K562 (cell line): ENCODE results near the gene EGFL7. TPM values are rescaled to one million over a fixed set of nuclear protein-coding genes. Genes with fewer than 3 reads are reported as not detected.

Source experiments
- BMI1 ChIP-seq: fragments of 150-350 bp; IDR thresholded peaks from 2 replicates; pipeline ENCODE4 v1.6.1; 2014; ENCODE audit warnings: low read length
- CEBPZ ChIP-seq: fragments of 150-350 bp; IDR thresholded peaks from 2 replicates; pipeline ENCODE4 v1.6.1; 2014; ENCODE audit warnings: low read depth, mild to moderate bottlenecking, low read length, borderline replicate concordance
- HIVEP1 ChIP-seq: fragments of 250-450 bp; sonication (Bioruptor Pico); IDR thresholded peaks from 2 replicates; pipeline ENCODE4 v1.4.0; 2020; ENCODE audit warnings: mild to moderate bottlenecking
- HNRNPUL1 ChIP-seq: fragments of 200-400 bp; formaldehyde crosslinking; IDR thresholded peaks from 2 replicates; pipeline ENCODE4 v1.6.1; 2017; ENCODE audit warnings: low read length
- IRF2 ChIP-seq: sonication (generic); formaldehyde crosslinking; IDR thresholded peaks from 2 replicates; pipeline ENCODE4 v1.8.1; 2022; ENCODE audit warnings: mild to moderate bottlenecking, missing genetic modification reagents
- MIER1 ChIP-seq: fragments of 450-650 bp; IDR thresholded peaks from 2 replicates; pipeline ENCODE4 v1.6.1; 2016; ENCODE audit warnings: antibody characterized with exemption, mild to moderate bottlenecking, low read depth
- NR2C2 ChIP-seq, 2 experiments: fragments of 200-800 bp in 1 of 2; sonication (Bioruptor generic) in 1 of 2; sonication (generic) in 1 of 2; formaldehyde crosslinking in 1 of 2; IDR thresholded peaks; 2 replicates each; pipeline versions ENCODE4 v1.6.1 to v1.8.0; 2016 to 2022; ENCODE audit warnings: mild to moderate bottlenecking in 1 of 2, missing compliant biosample characterization in 1 of 2, missing genetic modification characterization in 1 of 2, missing genetic modification reagents in 1 of 2
- PATZ1 ChIP-seq: fragments of 250-450 bp; sonication (Bioruptor Pico); IDR thresholded peaks from 2 replicates; pipeline ENCODE4 v1.5.0; 2020; ENCODE audit warnings: mild to moderate bottlenecking, borderline replicate concordance
- POLR2H ChIP-seq: IDR thresholded peaks from 2 replicates; pipeline ENCODE4 v1.6.1; 2016; ENCODE audit warnings: missing genetic modification characterization, low read depth, mild to moderate bottlenecking, control low read depth, missing compliant biosample characterization, moderate library complexity
- PRMT5 ChIP-seq: sonication (generic); formaldehyde crosslinking; IDR thresholded peaks from 2 replicates; pipeline ENCODE4 v1.5.0; 2020; ENCODE audit warnings: missing genetic modification reagents
- SIRT6 ChIP-seq: IDR thresholded peaks from one replicate; pipeline ENCODE4 v1.6.1; 2012; ENCODE audit warnings: low read depth, mild to moderate bottlenecking, control low read depth, inconsistent platforms, low read length, moderate library complexity
- SMARCE1 ChIP-seq: fragments of 450-650 bp; IDR thresholded peaks from 2 replicates; pipeline ENCODE4 v1.7.1; 2016; ENCODE audit warnings: mild to moderate bottlenecking
- SP1 ChIP-seq: sonication (generic); formaldehyde crosslinking; IDR thresholded peaks from 2 replicates; pipeline ENCODE4 v1.8.1; 2022; ENCODE audit warnings: mild to moderate bottlenecking, missing genetic modification reagents
- STAT5A ChIP-seq: IDR thresholded peaks from 2 replicates; pipeline ENCODE4 v1.6.1; 2012; ENCODE audit warnings: low read length, inconsistent platforms, borderline replicate concordance
- ZNF133 ChIP-seq: fragments of 250-450 bp; sonication (Bioruptor Pico); IDR thresholded peaks from 2 replicates; pipeline ENCODE4 v1.4.0; 2020; ENCODE audit warnings: mild to moderate bottlenecking
- ZNF347 ChIP-seq: fragments of 450-650 bp; formaldehyde crosslinking; IDR thresholded peaks from 2 replicates; pipeline ENCODE4 v1.4.0; 2020; ENCODE audit warnings: low read depth, mild to moderate bottlenecking, moderate library complexity
- ZNF354B ChIP-seq: fragments of 250-450 bp; sonication (Bioruptor Pico); IDR thresholded peaks from 2 replicates; pipeline ENCODE4 v1.4.0; 2020
- ZNF512 ChIP-seq: IDR thresholded peaks from 2 replicates; pipeline ENCODE4 v1.6.1; 2016; ENCODE audit warnings: missing genetic modification characterization, missing compliant biosample characterization
- ZZZ3 ChIP-seq: fragments of 450-650 bp; IDR thresholded peaks from 2 replicates; pipeline ENCODE4 v1.6.1; 2016; ENCODE audit warnings: antibody characterized with exemption, mild to moderate bottlenecking, moderate library complexity
- polyA plus RNA-seq, 8 experiments: library from polyadenylated mRNA; depleted of rRNA in 4 of 8; stranded (reverse) in 5 of 8; unstranded in 3 of 8; fragments of >200 nt; fragmentation: Nextera tagmentation in 2 of 8; fragmentation: Illumina TruSeq in 1 of 8; extraction: Ambion mirVana in 2 of 8; extraction: Trizol in 1 of 8; gene quantifications; 2 replicates each; pipeline versions ENCODE4 v1.2.1 to v1.2.3, GENCODE V29; 2011 to 2014; ENCODE audit warnings: inconsistent platforms in 1 of 8, missing spikeins in 1 of 8
- total RNA-seq, 7 experiments: library from RNA; depleted of rRNA in 6 of 7; stranded (reverse); fragments of >200 nt in 6 of 7; fragmentation: Illumina TruSeq in 2 of 7; extraction: Trizol in 2 of 7; gene quantifications; 2 replicates each; pipeline versions ENCODE4 v1.2.1 to v1.2.3, GENCODE V29; 2011 to 2021; ENCODE audit warnings: low replicate concordance in 1 of 7
- TF ChIP-seq, protein P1 (sequence below): fragments of 250-450 bp; sonication (Bioruptor Pico); IDR thresholded peaks from 2 replicates; pipeline ENCODE4 v1.5.0; 2021

The EGFL7 gene
- total and polyA plus RNA-seq, 9 of the 15 experiments (the other 6 are each of a cell fraction or from before 2014, with no cell fraction given), result 1.5 to 286 (median 55.5) TPM

GRCh38 chr9:136631038-136632000, 31.4 kb upstream of the EGFL7 start (continued):
- TF ChIP-seq ZNF512 (tag) (no peak), SIRT6 (no peak), ZNF354B (CRISPR knock-in tag) (no peak), PATZ1 (CRISPR knock-in tag) (no peak), STAT5A (no peak), ZNF133 (CRISPR knock-in tag) (no peak), SP1 (CRISPR knock-in tag) (peak; percentile 60), PRMT5 (no peak), HNRNPUL1 (no peak), ZNF347 (CRISPR knock-in tag) (no peak), ZZZ3 (no peak), IRF2 (CRISPR knock-in tag) (0 out of 2 replicates have a peak, but pooled peaks have one; percentile 53), BMI1 (no peak), NR2C2 (CRISPR knock-in tag; IDR thresholded peaks at IDR 0.05) (peak; percentile 48; the same call in 1 of the 2 replicates), NR2C2 (tag; IDR thresholded peaks at IDR 0.05) (no peak), MIER1 (0 out of 2 replicates have a peak, but pooled peaks have one; percentile 35), POLR2H (no peak), HIVEP1 (no peak), CEBPZ (no peak), SMARCE1 (no peak)
- TF ChIP-seq, protein P1, sequence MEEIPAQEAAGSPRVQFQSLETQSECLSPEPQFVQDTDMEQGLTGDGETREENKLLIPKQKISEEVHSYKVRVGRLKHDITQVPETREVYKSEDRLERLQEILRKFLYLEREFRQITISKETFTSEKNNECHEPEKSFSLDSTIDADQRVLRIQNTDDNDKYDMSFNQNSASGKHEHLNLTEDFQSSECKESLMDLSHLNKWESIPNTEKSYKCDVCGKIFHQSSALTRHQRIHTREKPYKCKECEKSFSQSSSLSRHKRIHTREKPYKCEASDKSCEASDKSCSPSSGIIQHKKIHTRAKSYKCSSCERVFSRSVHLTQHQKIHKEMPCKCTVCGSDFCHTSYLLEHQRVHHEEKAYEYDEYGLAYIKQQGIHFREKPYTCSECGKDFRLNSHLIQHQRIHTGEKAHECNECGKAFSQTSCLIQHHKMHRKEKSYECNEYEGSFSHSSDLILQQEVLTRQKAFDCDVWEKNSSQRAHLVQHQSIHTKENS (CRISPR knock-in tag), result no peak
